Sigmoid colon (tissue), 3 donors: ENCODE results near the gene SHROOM4.

Experiments used
- POLR2A ChIP-seq, 2 donors: fragments of 450-650 bp; IDR thresholded peaks; one replicate each; pipeline ENCODE4 v1.6.1; 2016; ENCODE audit warnings: antibody characterized with exemption in 2 of 2, mild to moderate bottlenecking in 2 of 2, moderate library complexity in 2 of 2
- TF ChIP-seq, protein P1 (sequence below), 4 experiments: fragments of 450-650 bp in 3 of 4; fragments of 200-600 bp in 1 of 4; IDR thresholded peaks; one replicate each; pipeline ENCODE4 v1.5.1; 2016 to 2019; ENCODE audit warnings: antibody characterized with exemption in 4 of 4, mild to moderate bottlenecking in 3 of 4, moderate library complexity in 2 of 4

DNA sequence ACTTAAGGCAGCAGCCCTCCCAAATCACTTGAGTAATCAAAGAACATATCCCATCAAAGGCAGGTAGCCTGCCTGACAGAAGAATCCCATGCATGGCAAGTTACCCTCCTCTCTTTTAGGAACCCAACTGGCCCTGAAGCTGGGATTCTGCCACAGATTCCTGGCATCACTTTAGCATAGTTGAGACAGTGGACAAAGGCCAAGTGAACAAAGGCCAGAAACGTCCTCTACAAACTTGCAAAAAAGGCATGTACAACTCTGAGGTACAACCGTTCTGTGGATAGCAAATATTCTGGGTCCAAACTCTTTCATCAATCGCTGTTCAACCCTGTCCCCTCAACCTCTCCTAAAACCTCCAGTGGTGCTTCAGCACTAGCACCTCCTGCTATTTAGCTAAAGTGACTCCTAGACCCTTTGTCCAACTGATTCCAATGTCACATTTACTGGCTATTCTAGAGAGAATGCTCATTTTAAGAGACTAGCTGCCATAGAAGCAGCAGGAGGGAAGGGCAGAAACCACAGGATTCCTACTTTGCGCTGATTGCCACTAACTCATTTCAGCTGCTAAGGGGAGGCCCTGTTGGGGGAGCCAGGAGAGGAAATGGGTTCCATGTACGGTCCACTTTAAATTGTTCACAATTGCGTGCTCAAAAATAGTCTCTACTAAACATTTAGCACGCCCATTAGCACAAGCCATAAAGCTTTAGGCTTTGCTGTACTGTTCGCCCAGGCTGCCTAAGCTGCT, 105.9 kb downstream of the SHROOM4 start:
- TF ChIP-seq, protein P1, sequence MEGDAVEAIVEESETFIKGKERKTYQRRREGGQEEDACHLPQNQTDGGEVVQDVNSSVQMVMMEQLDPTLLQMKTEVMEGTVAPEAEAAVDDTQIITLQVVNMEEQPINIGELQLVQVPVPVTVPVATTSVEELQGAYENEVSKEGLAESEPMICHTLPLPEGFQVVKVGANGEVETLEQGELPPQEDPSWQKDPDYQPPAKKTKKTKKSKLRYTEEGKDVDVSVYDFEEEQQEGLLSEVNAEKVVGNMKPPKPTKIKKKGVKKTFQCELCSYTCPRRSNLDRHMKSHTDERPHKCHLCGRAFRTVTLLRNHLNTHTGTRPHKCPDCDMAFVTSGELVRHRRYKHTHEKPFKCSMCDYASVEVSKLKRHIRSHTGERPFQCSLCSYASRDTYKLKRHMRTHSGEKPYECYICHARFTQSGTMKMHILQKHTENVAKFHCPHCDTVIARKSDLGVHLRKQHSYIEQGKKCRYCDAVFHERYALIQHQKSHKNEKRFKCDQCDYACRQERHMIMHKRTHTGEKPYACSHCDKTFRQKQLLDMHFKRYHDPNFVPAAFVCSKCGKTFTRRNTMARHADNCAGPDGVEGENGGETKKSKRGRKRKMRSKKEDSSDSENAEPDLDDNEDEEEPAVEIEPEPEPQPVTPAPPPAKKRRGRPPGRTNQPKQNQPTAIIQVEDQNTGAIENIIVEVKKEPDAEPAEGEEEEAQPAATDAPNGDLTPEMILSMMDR (IDR thresholded peaks at IDR 0.05), result no peak
- no peak for TF ChIP-seq POLR2A (IDR thresholded peaks at IDR 0.05)
